HG02678 (cell line): ENCODE data around the gene HS3ST3B1.
A peak's percentile ranks its signal among the peaks of the same experiment; 100 is the strongest.

Experiments used
- ATAC-seq: cut with Tn5 transposase; IDR thresholded peaks from one replicate; pipeline ENCODE4 v1.9.1; 2021; ENCODE audit warnings: mild to moderate bottlenecking, moderate library complexity; ENCODE audit not compliant: unreplicated experiment

The HS3ST3B1 gene

GRCh38 chr17:14300575-14301278 lies at the start of gene HS3ST3B1:
HS3ST3B1 (plus strand) TSS chr17:14301081; CDS start chr17:14301519, 438 bp downstream.
- peak; percentile 78 for ATAC-seq

GRCh38 chr17:14261406-14261805 lies 39.5 kb upstream of the HS3ST3B1 start:
- no peak for ATAC-seq

- no peak for ATAC-seq
Measured at GRCh38 chr17:14268264-14268663, 32.6 kb upstream of the HS3ST3B1 start.

GRCh38 chr17:14269473-14269872 lies 31.4 kb upstream of the HS3ST3B1 start:
- ATAC-seq, result no peak

- ATAC-seq, result no peak
Measured at GRCh38 chr17:14270508-14270907, 30.4 kb upstream of the HS3ST3B1 start.

GRCh38 chr17:14276535-14277250 lies 24.2 kb upstream of the HS3ST3B1 start:
- ATAC-seq, result no peak

- no peak for ATAC-seq
Measured at GRCh38 chr17:14281530-14281929, 19.4 kb upstream of the HS3ST3B1 start.

GRCh38 chr17:14282726-14283125 lies 18.2 kb upstream of the HS3ST3B1 start:
- no peak for ATAC-seq

GRCh38 chr17:14289162-14289561 lies 11.7 kb upstream of the HS3ST3B1 start:
- no peak for ATAC-seq

- no peak for ATAC-seq
Measured at GRCh38 chr17:14294876-14295275, 6.0 kb upstream of the HS3ST3B1 start.

GRCh38 chr17:14295676-14296075 lies 5.2 kb upstream of the HS3ST3B1 start:
- ATAC-seq, result no peak

- no peak for ATAC-seq
Measured at GRCh38 chr17:14296166-14296910, 4.5 kb upstream of the HS3ST3B1 start.

- no peak for ATAC-seq
Measured at GRCh38 chr17:14297161-14297851, 3.6 kb upstream of the HS3ST3B1 start.

- ATAC-seq, result no peak
Measured at GRCh38 chr17:14298221-14298946, 2.5 kb upstream of the HS3ST3B1 start.

- no peak for ATAC-seq
Measured at GRCh38 chr17:14298947-14299279, 2.0 kb upstream of the HS3ST3B1 start.

GRCh38 chr17:14299280-14300141 lies 1.4 kb upstream of the HS3ST3B1 start:
- no peak for ATAC-seq

- ATAC-seq, result no peak
Measured at GRCh38 chr17:14301279-14302090, 604 bp downstream of the HS3ST3B1 start.

GRCh38 chr17:14302091-14302430 lies 1.2 kb downstream of the HS3ST3B1 start:
- no peak for ATAC-seq
